Lung (tissue), 12 donors: ENCODE measurements around the gene OMP. TPM values are rescaled to one million over a fixed set of nuclear protein-coding genes. Genes with fewer than 3 reads are reported as not detected.
A peak's percentile ranks its signal among the peaks of the same experiment; 100 is the strongest.

Experiments used
- ATAC-seq: fragments of 200-7000 bp; cut with Tn5 transposase; one replicate; pipeline ENCODE4 v1.9.1; 2020; ENCODE audit warnings: moderate number of reproducible peaks; ENCODE audit not compliant: insufficient read depth, low FRiP score
- DNase-seq, 3 donors: peaks; one replicate each; pipeline ENCODE4 v3.0.0-alpha.2; 2013 to 2017
- H3K27ac ChIP-seq, 2 donors: one replicate each; pipeline ENCODE4 v1.5.1; 2013; ENCODE audit warnings: mild to moderate bottlenecking in 2 of 2, moderate library complexity in 2 of 2, control low read depth in 1 of 2, inconsistent platforms in 1 of 2, low read depth in 1 of 2, low read length in 1 of 2
- H3K27me3 ChIP-seq, 3 donors: one replicate each; pipeline ENCODE4 v1.5.1; 2013; ENCODE audit warnings: low read length in 2 of 3; ENCODE audit not compliant: control insufficient read depth in 3 of 3, insufficient read depth in 3 of 3
- H3K36me3 ChIP-seq, 4 donors: one replicate each; pipeline ENCODE4 v1.5.1; 2013; ENCODE audit warnings: low read length in 4 of 4, mild to moderate bottlenecking in 1 of 4, moderate library complexity in 1 of 4; ENCODE audit not compliant: control insufficient read depth in 4 of 4, insufficient read depth in 4 of 4
- H3K4me1 ChIP-seq, 5 donors: one replicate each; pipeline ENCODE4 v1.5.1; 2013; ENCODE audit warnings: low read length in 5 of 5, mild to moderate bottlenecking in 2 of 5, moderate library complexity in 1 of 5; ENCODE audit not compliant: control insufficient read depth in 5 of 5, insufficient read depth in 5 of 5
- H3K4me3 ChIP-seq: one replicate; pipeline ENCODE4 v1.5.1; 2013; ENCODE audit warnings: mild to moderate bottlenecking, control low read depth, moderate library complexity
- H3K9ac ChIP-seq, 2 donors: one replicate each; pipeline ENCODE4 v1.5.1; 2013; ENCODE audit warnings: low read length in 2 of 2, control low read depth in 1 of 2; ENCODE audit not compliant: insufficient read depth in 1 of 2
- H3K9me3 ChIP-seq, 4 donors: one replicate each; pipeline ENCODE4 v1.5.1; 2013; ENCODE audit warnings: low read length in 3 of 4, mild to moderate bottlenecking in 1 of 4, moderate library complexity in 1 of 4; ENCODE audit not compliant: control insufficient read depth in 4 of 4, insufficient read depth in 3 of 4
- CTCF ChIP-seq: IDR thresholded peaks from 2 replicates; pipeline ENCODE4 v1.5.1; 2012; ENCODE audit warnings: mild to moderate bottlenecking; ENCODE audit errors: control extremely low read depth, extremely low read depth
- WGBS, 2 donors: extraction: QIAGEN DNeasy Blood & Tissue Kit; methylation state at CpG; one replicate each; pipeline ENCODE4 v1.1.7; 2013; 5-methylcytosine and 5-hydroxymethylcytosine counted together
- polyA plus RNA-seq, 2 donors: library from polyadenylated mRNA; stranded (reverse); fragments of 200-250 nt; gene quantifications; one replicate each; pipeline ENCODE4 v1.2.1, GENCODE V29; 2013
- total RNA-seq, 2 donors: library from RNA; depleted of rRNA in 1 of 2; stranded (reverse); fragments of >200 nt in 1 of 2; gene quantifications; one replicate each; pipeline ENCODE4 v1.2.1, GENCODE V29; 2014 to 2021
- donor health status: control.
- donor health status: control.
- donor health status: Bipolar disorder and iron deficiency.
- donor health status: healthy.
- donor health status: DM: yes; HTN: yes; CAD: no.

OMP gene
- total and polyA plus RNA-seq, 4 donors: 0.37 to 0.74 (median 0.61) TPM; not detected in 1

- H3K4me1 ChIP-seq: peaks cover 0 to 16% (median 0%) of the 10 kb centered on the region in 5 donors
Observed at GRCh38 chr11:77091146-77091940, 11.3 kb upstream of the OMP start.

DNA sequence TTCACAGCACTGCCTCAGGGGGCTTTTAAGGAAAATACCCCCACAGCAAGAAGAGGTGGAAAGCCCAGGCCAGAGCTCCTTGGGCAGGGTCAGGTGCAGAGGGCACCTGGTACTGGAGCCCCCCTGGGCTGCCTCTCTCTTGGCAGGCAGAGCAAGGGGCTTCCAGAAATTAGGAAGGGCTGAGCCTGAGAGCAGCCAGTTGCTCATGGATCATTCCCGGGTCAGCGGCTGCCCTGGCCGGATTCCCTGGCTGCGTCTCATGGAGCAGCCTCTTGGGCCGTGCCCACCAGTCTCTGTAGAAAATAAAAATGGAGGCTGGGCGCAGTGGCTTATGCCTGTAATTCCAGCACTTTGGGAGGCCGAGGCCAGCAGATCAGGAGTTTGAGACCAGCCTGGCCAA is 10.3 kb upstream of the OMP start:
- no peak for DNase-seq
- Histone ChIP-seq H3K4me1 (peaks cover 0 to 16% (median 0%) of the 10 kb centered on the region in 5 donors), H3K4me3 (no peak overlapping the region), H3K36me3 (peaks cover 0 to 5% (median 0%) of the 10 kb centered on the region in 4 donors), H3K9ac (no peak overlapping the region), H3K27ac (no peak overlapping the region), H3K27me3 (no peaks in the 10 kb centered on the region), H3K9me3 (no peaks in the 10 kb centered on the region)
- no peak for TF ChIP-seq CTCF
- 75 to 81% methylated on average over 7 of the region's 7 CpGs for WGBS, 2 donors
- no peak for ATAC-seq

More at GRCh38 chr11:77091146-77091940, 11.3 kb upstream of the OMP start:
- Histone ChIP-seq H3K36me3 (peaks cover 0 to 5% (median under 1%) of the 10 kb centered on the region in 4 donors), H3K9me3 (no peaks in the 10 kb centered on the region), H3K27ac (no peak overlapping the region), H3K9ac (no peak overlapping the region), H3K27me3 (no peaks in the 10 kb centered on the region), H3K4me3 (no peak overlapping the region)
- DNase-seq (peak; percentile 63 to 75 (median 74)), ATAC-seq (peak; percentile 86)
- WGBS, 2 donors: 37 to 38% methylated on average over 9 of the region's 9 CpGs
- TF ChIP-seq CTCF: peak; percentile 97

DNA sequence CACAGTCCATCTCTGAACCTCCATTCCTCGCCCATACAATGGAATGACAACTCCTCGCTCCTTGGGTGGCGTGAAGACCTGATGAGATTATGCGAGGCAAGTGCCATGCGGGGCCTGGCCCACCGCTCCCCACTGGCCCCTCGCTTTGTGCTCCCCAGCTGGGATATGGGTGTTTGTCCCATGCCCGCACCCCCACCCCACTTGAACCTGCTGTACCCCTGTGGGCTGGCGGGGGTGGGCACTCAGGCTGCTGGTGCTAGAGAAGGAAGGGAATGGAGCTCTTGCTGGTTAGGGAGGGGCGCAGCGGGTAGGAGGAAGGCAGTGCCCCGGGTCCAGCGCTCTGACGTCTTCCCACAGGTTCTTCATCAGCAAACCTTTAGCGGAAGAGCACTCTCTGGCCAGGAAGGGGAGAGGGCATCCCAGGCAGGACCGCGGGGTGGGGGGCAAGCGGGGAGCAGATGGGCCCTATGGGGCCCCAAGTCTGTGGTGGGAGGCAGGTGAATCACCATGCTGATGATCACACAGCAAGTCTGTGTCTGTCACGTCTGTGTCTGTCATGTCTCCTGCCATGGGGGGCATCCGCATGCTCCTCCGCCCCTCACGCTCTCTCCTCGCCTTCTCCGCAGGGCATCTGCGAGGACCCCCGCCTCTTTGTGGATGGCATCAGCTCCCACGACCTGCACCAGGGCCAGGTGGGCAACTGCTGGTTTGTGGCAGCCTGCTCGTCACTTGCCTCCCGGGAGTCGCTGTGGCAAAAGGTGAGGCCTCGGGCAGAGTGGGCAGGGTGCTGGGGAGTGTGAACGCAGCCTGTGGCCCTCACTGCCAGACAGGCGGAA is 9.4 kb upstream of the OMP start:
- no peak for ATAC-seq
- Histone ChIP-seq H3K4me1 (peaks cover 0 to 10% (median 0%) of the 10 kb centered on the region in 5 donors), H3K27me3 (no peaks in the 10 kb centered on the region), H3K9me3 (no peaks in the 10 kb centered on the region), H3K9ac (no peak overlapping the region), H3K27ac (no peak overlapping the region), H3K4me3 (no peak overlapping the region), H3K36me3 (peaks cover 0 to 5% (median 0%) of the 10 kb centered on the region in 4 donors)
- no peak for DNase-seq
- TF ChIP-seq CTCF: no peak
- whole genome bisulfite sequencing, 2 donors: 87 to 93% methylated on average over 32 to 33 of the region's 33 CpGs
